ENCODE measurements around the gene DDI1. TPM values are rescaled to one million over a fixed set of nuclear protein-coding genes. Genes with fewer than 3 reads are reported as not detected.

Gene DDI1
- polyA plus RNA-seq, 3 donors: not detected

GRCh38 chr11:103994094-103994493 is 42.3 kb upstream of the DDI1 start:
- Mint-ChIP-seq H3K27me3 (ENCODE audit: low read depth in 3 of 3) (no peaks in the 10 kb centered on the region), H3K4me1 (no peaks in the 10 kb centered on the region), H3K9me3 (peaks cover 0 to 2% (median 0%) of the 10 kb centered on the region in 7 donors), H3K36me3 (no peaks in the 10 kb centered on the region), H3K4me3 (no peak overlapping the region), H3K27ac (no peak overlapping the region)
- H3K27me3 ChIP-seq (ENCODE audit: control insufficient read depth in 2 of 2, insufficient read depth in 2 of 2, low read length in 2 of 2): no peaks in the 10 kb centered on the region
- no peak overlapping the region for H3K9ac ChIP-seq (ENCODE audit: insufficient read depth, low read length, poor library complexity, severe bottlenecking)
- intact Hi-C loops (cut with micrococcal nuclease): no loop called here
- H3K4me2 ChIP-seq (replicated peaks; ENCODE audit: extremely low read depth, low read length, poor library complexity, severe bottlenecking): no peak overlapping the region
- no peak overlapping the region for H2AFZ ChIP-seq (ENCODE audit: insufficient read depth, low read depth, low read length, poor library complexity, severe bottlenecking)
- H4K20me1 ChIP-seq (ENCODE audit: insufficient read depth, low read length): no peaks in the 10 kb centered on the region
- no peaks in the 10 kb centered on the region for H3K9me3 ChIP-seq (replicated peaks in 1 of 2; ENCODE audit: control insufficient read depth in 1 of 2, insufficient read depth in 1 of 2, low read length in 2 of 2)
- DNase-seq: no peak
- no peaks in the 10 kb centered on the region for H3K36me3 ChIP-seq (replicated peaks in 1 of 2; ENCODE audit: control insufficient read depth in 1 of 2, insufficient read depth in 2 of 2, low read length in 2 of 2)
- TF ChIP-seq, protein P1, sequence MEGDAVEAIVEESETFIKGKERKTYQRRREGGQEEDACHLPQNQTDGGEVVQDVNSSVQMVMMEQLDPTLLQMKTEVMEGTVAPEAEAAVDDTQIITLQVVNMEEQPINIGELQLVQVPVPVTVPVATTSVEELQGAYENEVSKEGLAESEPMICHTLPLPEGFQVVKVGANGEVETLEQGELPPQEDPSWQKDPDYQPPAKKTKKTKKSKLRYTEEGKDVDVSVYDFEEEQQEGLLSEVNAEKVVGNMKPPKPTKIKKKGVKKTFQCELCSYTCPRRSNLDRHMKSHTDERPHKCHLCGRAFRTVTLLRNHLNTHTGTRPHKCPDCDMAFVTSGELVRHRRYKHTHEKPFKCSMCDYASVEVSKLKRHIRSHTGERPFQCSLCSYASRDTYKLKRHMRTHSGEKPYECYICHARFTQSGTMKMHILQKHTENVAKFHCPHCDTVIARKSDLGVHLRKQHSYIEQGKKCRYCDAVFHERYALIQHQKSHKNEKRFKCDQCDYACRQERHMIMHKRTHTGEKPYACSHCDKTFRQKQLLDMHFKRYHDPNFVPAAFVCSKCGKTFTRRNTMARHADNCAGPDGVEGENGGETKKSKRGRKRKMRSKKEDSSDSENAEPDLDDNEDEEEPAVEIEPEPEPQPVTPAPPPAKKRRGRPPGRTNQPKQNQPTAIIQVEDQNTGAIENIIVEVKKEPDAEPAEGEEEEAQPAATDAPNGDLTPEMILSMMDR (IDR thresholded peaks at IDR 0.05): no peak
- no peaks in the 10 kb centered on the region for H3K4me1 ChIP-seq (ENCODE audit: control insufficient read depth in 1 of 2, insufficient read depth in 2 of 2, low read length in 2 of 2)
- H3K27ac ChIP-seq (ENCODE audit: low read depth in 1 of 2, low read length in 2 of 2): no peak overlapping the region
- no peak overlapping the region for H3K4me3 ChIP-seq (replicated peaks in 1 of 3; ENCODE audit: low read depth in 2 of 3, low read length in 3 of 3)
- no CpG with 5 or more reads among the region's 1 CpG for WGBS (ENCODE audit: insufficient coverage)
- H3K79me2 ChIP-seq (ENCODE audit: insufficient read depth, low read length): no peaks in the 10 kb centered on the region

DNA sequence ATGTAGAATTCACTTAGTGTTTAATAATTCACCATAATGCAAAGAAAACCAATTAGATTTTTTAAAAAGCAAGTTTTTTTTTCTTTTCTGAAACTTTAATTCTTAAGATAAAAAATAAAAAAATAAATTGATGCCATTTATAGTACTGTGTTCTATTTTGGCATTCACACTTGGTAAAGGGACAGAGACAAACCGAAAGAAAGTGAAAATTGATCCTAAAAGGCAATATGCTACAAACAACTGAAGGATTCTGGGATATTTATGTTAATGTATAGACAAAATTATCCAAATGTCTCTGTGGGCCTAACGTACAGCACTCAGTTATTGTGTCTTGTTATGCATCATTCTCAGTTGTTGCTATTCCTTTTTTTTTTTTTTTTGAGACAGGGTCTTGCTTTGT is 41.9 kb upstream of the DDI1 start:
- intact Hi-C loops (cut with micrococcal nuclease): no loop called here
- no peaks in the 10 kb centered on the region for H3K4me1 Mint-ChIP-seq
- no peaks in the 10 kb centered on the region for H4K20me1 ChIP-seq (ENCODE audit: insufficient read depth, low read length)

More for the DNA sequence above, 41.9 kb upstream of the DDI1 start:
- H3K9me3 Mint-ChIP-seq: peaks cover 0 to 2% (median 0%) of the 10 kb centered on the region in 7 donors
- no peaks in the 10 kb centered on the region for H3K79me2 ChIP-seq (ENCODE audit: insufficient read depth, low read length)
- H2AFZ ChIP-seq (ENCODE audit: insufficient read depth, low read depth, low read length, poor library complexity, severe bottlenecking): no peak overlapping the region
- no peaks in the 10 kb centered on the region for H3K36me3 Mint-ChIP-seq
- H3K27ac Mint-ChIP-seq: no peak overlapping the region
- no peak overlapping the region for H3K4me2 ChIP-seq (replicated peaks; ENCODE audit: extremely low read depth, low read length, poor library complexity, severe bottlenecking)
- H3K27me3 Mint-ChIP-seq (ENCODE audit: low read depth in 3 of 3): no peaks in the 10 kb centered on the region
- no peak overlapping the region for H3K9ac ChIP-seq (ENCODE audit: insufficient read depth, low read length, poor library complexity, severe bottlenecking)
- H3K4me3 ChIP-seq (replicated peaks in 1 of 3; ENCODE audit: low read depth in 2 of 3, low read length in 3 of 3): no peak overlapping the region
- H3K4me3 Mint-ChIP-seq: no peak overlapping the region
- H3K9me3 ChIP-seq (replicated peaks in 1 of 2; ENCODE audit: control insufficient read depth in 1 of 2, insufficient read depth in 1 of 2, low read length in 2 of 2): no peaks in the 10 kb centered on the region
- H3K36me3 ChIP-seq (replicated peaks in 1 of 2; ENCODE audit: control insufficient read depth in 1 of 2, insufficient read depth in 2 of 2, low read length in 2 of 2): no peaks in the 10 kb centered on the region
- no peak overlapping the region for H3K27ac ChIP-seq (ENCODE audit: low read depth in 1 of 2, low read length in 2 of 2)
- DNase-seq: no peak
- no peaks in the 10 kb centered on the region for H3K27me3 ChIP-seq (ENCODE audit: control insufficient read depth in 2 of 2, insufficient read depth in 2 of 2, low read length in 2 of 2)
- H3K4me1 ChIP-seq (ENCODE audit: control insufficient read depth in 1 of 2, insufficient read depth in 2 of 2, low read length in 2 of 2): no peaks in the 10 kb centered on the region
- no CpG with 5 or more reads among the region's 2 CpGs for WGBS (ENCODE audit: insufficient coverage)
- TF ChIP-seq, protein P1 (IDR thresholded peaks at IDR 0.05): no peak
